HG03097 (cell line): ENCODE results near the gene OR6A2.

Experiments
- ATAC-seq: cut with Tn5 transposase; IDR thresholded peaks from one replicate; pipeline ENCODE4 v1.9.1; 2021; ENCODE audit not compliant: unreplicated experiment, low FRiP score

Gene OR6A2

DNA sequence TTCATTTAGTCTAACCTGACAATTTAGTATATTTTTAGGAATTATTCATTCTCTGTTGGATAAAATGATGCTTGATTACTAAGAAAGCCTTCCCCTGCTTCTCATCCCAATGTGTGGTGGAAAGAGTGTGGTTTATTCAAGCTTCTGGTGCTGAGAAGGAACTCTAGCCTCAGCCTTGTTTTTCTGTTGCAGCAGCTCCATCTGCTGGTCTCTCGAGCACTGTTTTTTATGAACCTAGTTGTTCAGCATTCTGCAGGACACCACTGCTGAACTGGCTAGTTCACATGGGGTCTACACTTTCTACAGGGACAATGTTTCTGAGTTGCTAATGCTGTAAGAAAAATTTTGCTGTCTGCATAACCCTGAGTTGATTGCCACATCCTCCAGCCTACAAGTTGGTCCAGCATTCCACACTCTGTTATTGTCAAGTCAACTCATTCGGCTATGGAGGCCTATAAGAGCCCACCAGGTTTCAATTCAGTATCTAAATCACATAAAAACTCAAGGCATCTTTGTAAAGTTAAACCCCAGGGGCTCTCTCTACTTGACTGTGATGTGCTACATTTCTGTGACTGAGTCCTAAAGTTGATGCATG, 42.0 kb downstream of the OR6A2 start:
- ATAC-seq: peak; percentile 63

GRCh38 chr11:6755953-6756347, 43.5 kb downstream of the OR6A2 start:
- ATAC-seq: no peak

DNA sequence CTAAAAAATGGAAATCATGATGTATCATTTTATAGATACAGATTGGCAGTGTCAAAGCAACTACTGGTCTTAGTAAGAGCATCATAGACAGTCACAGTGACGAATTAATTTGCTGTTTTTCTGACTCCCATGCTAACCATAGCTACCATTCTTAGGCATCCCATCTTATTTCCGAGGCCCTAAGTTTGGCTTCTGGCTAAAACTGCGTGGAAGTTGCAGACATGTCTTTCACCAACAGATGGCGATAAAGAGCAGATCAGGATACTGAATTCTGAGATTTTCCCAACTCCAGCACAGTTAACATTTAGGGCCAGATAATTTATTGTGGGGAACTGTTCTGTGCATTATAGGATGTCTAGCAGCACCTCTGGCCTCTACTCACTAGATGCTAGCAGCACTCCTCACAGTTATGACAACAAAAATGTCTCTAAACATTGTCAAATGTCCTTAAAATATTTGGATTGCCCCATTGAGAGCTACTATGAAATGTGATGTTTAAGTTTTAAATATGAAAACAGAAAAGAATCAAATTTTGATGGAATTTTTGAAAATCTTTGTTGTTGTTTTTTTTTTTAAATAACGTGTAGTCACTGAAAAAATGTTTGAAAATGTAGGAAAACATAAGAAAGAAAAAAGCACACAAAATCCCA, 44.1 kb downstream of the OR6A2 start:
- no peak for ATAC-seq

- no peak for ATAC-seq
Observed at GRCh38 chr11:6747097-6747668, 52.3 kb downstream of the OR6A2 start.

- no peak for ATAC-seq
Observed at GRCh38 chr11:6746626-6747025, 52.9 kb downstream of the OR6A2 start.

GRCh38 chr11:6746086-6746618, 53.3 kb downstream of the OR6A2 start:
- ATAC-seq: peak; percentile 84

GRCh38 chr11:6745465-6746015, 53.9 kb downstream of the OR6A2 start:
- ATAC-seq: peak; percentile 56

DNA sequence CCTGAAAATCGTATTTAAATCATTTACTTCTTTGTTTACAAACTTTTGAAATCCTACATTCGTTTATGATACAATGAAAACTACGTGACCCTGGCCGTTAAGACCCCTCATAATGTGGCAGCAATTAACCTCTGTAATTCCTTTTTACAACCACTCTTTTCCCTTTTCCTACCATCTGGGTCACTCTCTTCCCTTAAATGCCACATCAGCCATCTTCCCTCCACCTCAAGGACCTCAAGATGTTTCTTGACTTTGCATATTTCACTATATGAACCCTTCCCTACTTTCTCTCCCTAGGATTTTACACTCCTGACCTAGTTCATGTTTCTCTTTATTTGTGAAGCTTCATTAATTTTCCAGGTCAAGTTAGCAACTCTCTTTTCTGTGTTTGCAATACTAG, 54.5 kb downstream of the OR6A2 start:
- no peak for ATAC-seq

DNA sequence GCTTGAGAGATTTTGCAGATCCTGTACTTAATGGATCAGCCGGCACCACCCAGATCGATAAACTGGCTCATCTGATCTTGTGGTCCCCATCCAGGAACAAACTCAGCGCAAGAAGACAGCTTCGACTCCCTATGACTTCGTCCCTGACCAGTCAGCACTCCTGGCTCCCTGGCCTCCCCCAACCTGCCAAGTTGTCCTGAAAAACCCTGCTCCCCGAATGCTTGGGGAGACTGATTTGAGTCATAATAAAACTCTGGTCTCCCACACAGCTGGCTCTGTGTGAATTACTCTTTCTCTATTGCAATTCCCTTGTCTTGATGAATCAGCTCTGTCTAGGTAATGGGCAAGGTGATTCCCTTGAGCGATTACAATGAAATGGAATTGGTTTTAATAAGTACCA, 57.2 kb downstream of the OR6A2 start:
- ATAC-seq: no peak
